ENCODE measurements around the gene SECTM1.

SECTM1 gene

DNA sequence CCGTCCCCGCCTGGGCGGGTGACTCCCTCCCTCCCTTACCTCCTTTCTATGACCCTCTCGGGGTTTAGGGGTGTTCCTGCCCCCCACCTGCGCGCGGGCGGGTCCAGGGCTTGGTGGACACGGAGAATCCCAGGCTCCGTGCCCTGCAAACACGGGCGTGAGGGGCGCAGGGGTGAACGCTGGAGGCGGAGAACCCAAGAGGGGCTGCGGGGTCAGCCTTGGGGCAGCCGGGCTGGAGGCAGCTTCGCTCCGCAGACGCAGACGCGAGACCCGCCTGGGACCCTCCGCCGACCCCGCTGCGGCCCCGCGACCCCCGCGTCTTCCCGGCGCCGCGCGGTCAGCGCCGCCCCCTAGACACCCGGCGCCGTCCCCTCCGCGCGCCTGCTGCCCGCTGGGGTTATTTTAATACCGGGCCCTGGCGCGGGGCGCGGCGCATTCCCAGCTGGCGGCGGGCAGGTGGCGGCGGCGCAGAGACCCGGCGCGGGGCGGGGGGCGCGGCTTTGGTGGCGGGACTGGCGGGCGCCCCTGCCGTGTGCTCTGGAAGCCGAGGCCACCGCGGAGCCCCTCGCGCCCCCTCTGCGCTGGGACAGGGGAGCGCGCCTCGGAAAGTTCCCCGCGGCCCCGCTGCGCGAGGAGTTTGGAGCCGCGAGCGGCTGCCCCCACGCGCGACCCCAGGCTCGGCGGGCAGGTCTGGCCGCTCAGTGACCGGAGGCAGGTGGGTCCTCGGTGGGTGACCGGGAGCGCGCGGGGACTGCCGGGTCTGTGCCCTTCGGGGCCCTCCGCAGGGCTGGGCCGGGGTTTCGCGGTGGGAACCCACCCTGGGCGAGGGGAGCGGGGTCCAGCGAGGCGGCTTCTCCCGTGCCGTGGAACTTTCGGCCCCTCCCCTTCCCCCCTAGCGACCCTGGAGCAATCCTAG is 38.0 kb upstream of the SECTM1 start, which contains the start of gene UTS2R:
Gene UTS2R, plus strand, starts transcription at position 433 of the 916 bp plus-strand sequence. CDS start 2,560 bp downstream, outside the sequence.
- TF ChIP-seq EP300 (IDR thresholded peaks at IDR 0.05; ENCODE audit: borderline replicate concordance) (no peak), ZBTB7A (IDR thresholded peaks at IDR 0.05; ENCODE audit: low read depth) (no peak), TAF1 (IDR thresholded peaks at IDR 0.05; ENCODE audit: low read depth) (no peak), FOXM1 (IDR thresholded peaks at IDR 0.05; ENCODE audit: borderline replicate concordance, low read depth) (no peak), EGR1 (IDR thresholded peaks at IDR 0.05) (no peak), CREB1 (IDR thresholded peaks at IDR 0.05; ENCODE audit: low read depth) (no peak), CEBPB (IDR thresholded peaks at IDR 0.05) (no peak), RAD21 (IDR thresholded peaks at IDR 0.05; ENCODE audit: low read depth) (no peak), TEAD4 (IDR thresholded peaks at IDR 0.05) (no peak), TCF12 (IDR thresholded peaks at IDR 0.05; ENCODE audit: low read depth) (no peak), NFIC (IDR thresholded peaks at IDR 0.05) (no peak)
- TF ChIP-seq, protein P1, sequence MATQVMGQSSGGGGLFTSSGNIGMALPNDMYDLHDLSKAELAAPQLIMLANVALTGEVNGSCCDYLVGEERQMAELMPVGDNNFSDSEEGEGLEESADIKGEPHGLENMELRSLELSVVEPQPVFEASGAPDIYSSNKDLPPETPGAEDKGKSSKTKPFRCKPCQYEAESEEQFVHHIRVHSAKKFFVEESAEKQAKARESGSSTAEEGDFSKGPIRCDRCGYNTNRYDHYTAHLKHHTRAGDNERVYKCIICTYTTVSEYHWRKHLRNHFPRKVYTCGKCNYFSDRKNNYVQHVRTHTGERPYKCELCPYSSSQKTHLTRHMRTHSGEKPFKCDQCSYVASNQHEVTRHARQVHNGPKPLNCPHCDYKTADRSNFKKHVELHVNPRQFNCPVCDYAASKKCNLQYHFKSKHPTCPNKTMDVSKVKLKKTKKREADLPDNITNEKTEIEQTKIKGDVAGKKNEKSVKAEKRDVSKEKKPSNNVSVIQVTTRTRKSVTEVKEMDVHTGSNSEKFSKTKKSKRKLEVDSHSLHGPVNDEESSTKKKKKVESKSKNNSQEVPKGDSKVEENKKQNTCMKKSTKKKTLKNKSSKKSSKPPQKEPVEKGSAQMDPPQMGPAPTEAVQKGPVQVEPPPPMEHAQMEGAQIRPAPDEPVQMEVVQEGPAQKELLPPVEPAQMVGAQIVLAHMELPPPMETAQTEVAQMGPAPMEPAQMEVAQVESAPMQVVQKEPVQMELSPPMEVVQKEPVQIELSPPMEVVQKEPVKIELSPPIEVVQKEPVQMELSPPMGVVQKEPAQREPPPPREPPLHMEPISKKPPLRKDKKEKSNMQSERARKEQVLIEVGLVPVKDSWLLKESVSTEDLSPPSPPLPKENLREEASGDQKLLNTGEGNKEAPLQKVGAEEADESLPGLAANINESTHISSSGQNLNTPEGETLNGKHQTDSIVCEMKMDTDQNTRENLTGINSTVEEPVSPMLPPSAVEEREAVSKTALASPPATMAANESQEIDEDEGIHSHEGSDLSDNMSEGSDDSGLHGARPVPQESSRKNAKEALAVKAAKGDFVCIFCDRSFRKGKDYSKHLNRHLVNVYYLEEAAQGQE (IDR thresholded peaks at IDR 0.05; ENCODE audit: low read depth): no peak
- TF ChIP-seq, protein P2, sequence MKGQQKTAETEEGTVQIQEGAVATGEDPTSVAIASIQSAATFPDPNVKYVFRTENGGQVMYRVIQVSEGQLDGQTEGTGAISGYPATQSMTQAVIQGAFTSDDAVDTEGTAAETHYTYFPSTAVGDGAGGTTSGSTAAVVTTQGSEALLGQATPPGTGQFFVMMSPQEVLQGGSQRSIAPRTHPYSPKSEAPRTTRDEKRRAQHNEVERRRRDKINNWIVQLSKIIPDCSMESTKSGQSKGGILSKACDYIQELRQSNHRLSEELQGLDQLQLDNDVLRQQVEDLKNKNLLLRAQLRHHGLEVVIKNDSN (IDR thresholded peaks at IDR 0.05): no peak
- TF ChIP-seq, protein P3, sequence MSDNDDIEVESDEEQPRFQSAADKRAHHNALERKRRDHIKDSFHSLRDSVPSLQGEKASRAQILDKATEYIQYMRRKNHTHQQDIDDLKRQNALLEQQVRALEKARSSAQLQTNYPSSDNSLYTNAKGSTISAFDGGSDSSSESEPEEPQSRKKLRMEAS (IDR thresholded peaks at IDR 0.05): no peak

DNA sequence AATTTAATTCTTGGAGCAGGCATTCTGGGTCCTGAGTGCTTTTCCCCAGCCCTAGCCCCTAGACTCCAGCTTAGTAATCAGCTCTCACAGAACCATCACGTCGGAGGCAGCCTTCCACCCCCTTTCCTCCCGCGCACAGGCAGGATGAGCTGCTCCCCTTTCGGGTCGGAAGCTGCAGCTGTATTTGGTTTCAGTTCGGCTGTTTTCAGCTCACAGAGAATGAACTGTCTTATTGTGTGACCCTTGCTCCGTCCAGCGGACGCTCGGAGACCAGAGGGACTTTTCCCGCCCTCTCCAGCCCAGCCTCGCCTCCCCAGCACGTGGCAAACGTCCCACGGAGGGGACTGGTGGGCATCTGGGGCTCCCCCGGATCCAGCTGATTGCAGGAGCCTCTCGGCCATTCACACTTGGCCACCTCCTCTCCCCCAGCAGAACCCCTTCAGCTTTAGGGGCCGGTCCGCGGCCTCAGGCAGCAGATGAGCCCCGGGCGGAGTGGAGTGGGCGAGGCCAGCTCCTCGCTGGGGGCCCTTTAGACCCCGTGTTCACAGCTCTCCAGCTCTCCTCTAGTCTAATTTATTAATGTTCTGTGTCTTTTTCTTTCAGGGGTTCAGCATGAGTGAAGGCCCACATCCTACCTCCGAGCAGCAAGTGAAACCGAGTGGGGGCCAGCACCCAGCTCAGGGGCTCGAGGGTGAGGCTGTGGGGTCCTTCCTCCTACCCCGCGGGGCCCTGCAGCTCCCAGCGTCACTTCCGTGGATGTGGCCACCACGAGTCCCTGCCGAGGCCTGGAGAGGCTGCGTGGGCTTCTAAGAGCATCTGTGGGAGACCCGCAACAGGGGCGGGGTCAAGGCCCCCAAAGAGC is 37.1 kb upstream of the SECTM1 start:
- TF ChIP-seq TCF12 (IDR thresholded peaks at IDR 0.05; ENCODE audit: low read depth) (no peak), EGR1 (IDR thresholded peaks at IDR 0.05) (no peak), CREB1 (IDR thresholded peaks at IDR 0.05; ENCODE audit: low read depth) (no peak), TAF1 (IDR thresholded peaks at IDR 0.05; ENCODE audit: low read depth) (no peak), ZBTB7A (IDR thresholded peaks at IDR 0.05; ENCODE audit: low read depth) (no peak), EP300 (IDR thresholded peaks at IDR 0.05; ENCODE audit: borderline replicate concordance) (no peak), NFIC (IDR thresholded peaks at IDR 0.05) (no peak), FOXM1 (IDR thresholded peaks at IDR 0.05; ENCODE audit: borderline replicate concordance, low read depth) (no peak), TEAD4 (IDR thresholded peaks at IDR 0.05) (no peak), YY1 (IDR thresholded peaks at IDR 0.05; ENCODE audit: low read depth) (no peak), RAD21 (IDR thresholded peaks at IDR 0.05; ENCODE audit: low read depth) (no peak), CEBPB (IDR thresholded peaks at IDR 0.05) (no peak)
- TF ChIP-seq, protein P1 (IDR thresholded peaks at IDR 0.05; ENCODE audit: low read depth): no peak
- TF ChIP-seq, protein P3 (IDR thresholded peaks at IDR 0.05): no peak
- TF ChIP-seq, protein P2 (IDR thresholded peaks at IDR 0.05): no peak

DNA sequence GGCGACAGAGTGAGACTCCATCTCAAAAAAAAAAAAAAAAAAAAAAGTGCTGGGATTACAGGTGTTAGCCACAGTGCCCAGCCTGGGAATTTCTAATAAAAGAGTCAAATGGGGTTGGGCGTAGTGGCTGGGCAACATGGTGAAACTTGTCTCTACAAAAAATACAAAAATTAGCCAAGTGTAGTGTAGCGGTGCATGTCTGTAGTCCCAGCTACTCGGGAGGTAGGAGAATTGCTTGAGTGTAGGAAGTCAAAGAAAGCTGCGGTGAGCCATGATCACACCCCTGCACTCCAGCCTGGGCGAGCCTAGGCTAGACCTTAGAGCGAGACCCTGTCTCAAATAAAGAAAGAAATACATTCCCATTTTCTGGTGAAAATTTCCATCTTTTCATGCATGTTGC is 35.6 kb upstream of the SECTM1 start:
- TF ChIP-seq, protein P3 (IDR thresholded peaks at IDR 0.05): no peak
- TF ChIP-seq EP300 (IDR thresholded peaks at IDR 0.05; ENCODE audit: borderline replicate concordance): no peak
- no peak for TF ChIP-seq TEAD4 (IDR thresholded peaks at IDR 0.05)
- TF ChIP-seq FOXM1 (IDR thresholded peaks at IDR 0.05; ENCODE audit: borderline replicate concordance, low read depth): no peak
- TF ChIP-seq, protein P1 (IDR thresholded peaks at IDR 0.05; ENCODE audit: low read depth): no peak
- TF ChIP-seq YY1 (IDR thresholded peaks at IDR 0.05; ENCODE audit: low read depth): no peak
- TF ChIP-seq ZBTB7A (IDR thresholded peaks at IDR 0.05; ENCODE audit: low read depth): no peak
- TF ChIP-seq NFIC (IDR thresholded peaks at IDR 0.05): no peak
- TF ChIP-seq, protein P2 (IDR thresholded peaks at IDR 0.05): no peak
- no peak for TF ChIP-seq RAD21 (IDR thresholded peaks at IDR 0.05; ENCODE audit: low read depth)
- TF ChIP-seq TAF1 (IDR thresholded peaks at IDR 0.05; ENCODE audit: low read depth): no peak
- no peak for TF ChIP-seq CEBPB (IDR thresholded peaks at IDR 0.05)
